Smooth muscle cell (in vitro differentiated cells): ENCODE results near the gene AQP12A. TPM values are rescaled to one million over a fixed set of nuclear protein-coding genes. Genes with fewer than 3 reads are reported as not detected.
"Not testable (repeated sequence)": the region's sequence is repeated elsewhere in the genome, so short reads cannot be mapped to it uniquely, and the experiment has no call there.

ENCODE experiments used
- DNase-seq: peaks from one replicate; lab custom pipeline; 2025; ENCODE audit not compliant: unreplicated experiment; lab: John Stamatoyannopoulos, UW
- H2AFZ ChIP-seq: fragments of 200-600 bp; sonication (generic); 2 replicates; pipeline ENCODE4 v1.6.0; 2016; ENCODE audit warnings: antibody characterized with exemption, low read depth, mild to moderate bottlenecking
- H3F3A ChIP-seq: fragments of 200-600 bp; sonication (generic); 2 replicates; pipeline ENCODE4 v1.6.0; 2017; ENCODE audit warnings: antibody characterized with exemption, low read depth
- H3K27ac ChIP-seq: fragments of 200-600 bp; sonication (generic); 2 replicates; pipeline ENCODE4 v1.5.1; 2016; ENCODE audit warnings: low read depth, mild to moderate bottlenecking
- H3K27me3 ChIP-seq: fragments of 200-600 bp; sonication (generic); 2 replicates; pipeline ENCODE4 v1.6.1; 2016; ENCODE audit warnings: low read depth, mild to moderate bottlenecking
- H3K36me3 ChIP-seq: fragments of 200-600 bp; sonication (generic); 2 replicates; pipeline ENCODE4 v1.5.1; 2016; ENCODE audit warnings: low read depth
- H3K4me1 ChIP-seq: fragments of 200-600 bp; sonication (generic); 2 replicates; pipeline ENCODE4 v1.5.1; 2016; ENCODE audit warnings: low read depth
- H3K4me2 ChIP-seq: fragments of 200-600 bp; sonication (generic); 2 replicates; pipeline ENCODE4 v1.6.0; 2016; ENCODE audit warnings: mild to moderate bottlenecking
- H3K4me3 ChIP-seq: fragments of 200-600 bp; sonication (generic); 2 replicates; pipeline ENCODE4 v1.5.1; 2016; ENCODE audit warnings: mild to moderate bottlenecking
- H3K79me2 ChIP-seq: fragments of 200-600 bp; sonication (generic); 2 replicates; pipeline ENCODE4 v1.6.0; 2016; ENCODE audit warnings: low read depth, mild to moderate bottlenecking
- H3K9ac ChIP-seq: fragments of 200-600 bp; sonication (generic); 2 replicates; pipeline ENCODE4 v1.6.0; 2016; ENCODE audit warnings: low read depth
- H3K9me3 ChIP-seq: fragments of 200-600 bp; sonication (generic); replicated peaks from 2 replicates; pipeline ENCODE4 v1.5.1; 2016; ENCODE audit warnings: low read depth
- H4K20me1 ChIP-seq: fragments of 200-600 bp; sonication (generic); 2 replicates; pipeline ENCODE4 v1.6.0; 2016; ENCODE audit warnings: low read depth
- WGBS: methylation state at CpG from one replicate; pipeline ENCODE4 v1.1.7; 2016; ENCODE audit warnings: low lambda C conversion rate; 5-methylcytosine and 5-hydroxymethylcytosine counted together
- polyA plus RNA-seq: library from polyadenylated mRNA; unstranded; fragments of >200 nt; fragmentation: Nextera tagmentation; extraction: Ambion mirVana; gene quantifications from 2 replicates; pipeline ENCODE4 v1.2.1, GENCODE V29; 2016
- total RNA-seq: library from RNA; depleted of rRNA; stranded (reverse); fragments of >200 nt; gene quantifications from 2 replicates; pipeline ENCODE4 v1.2.3, GENCODE V29; 2014
- TF ChIP-seq, protein P1 (sequence below): fragments of 200-600 bp; sonication (generic); IDR thresholded peaks from 2 replicates; pipeline ENCODE4 v1.5.1; 2017; ENCODE audit warnings: borderline replicate concordance, mild to moderate bottlenecking, antibody characterized with exemption; ENCODE audit not compliant: insufficient read depth, poor library complexity, severe bottlenecking

AQP12A gene
- total and polyA plus RNA-seq, 2 experiments from 2014 or later: not detected

DNA sequence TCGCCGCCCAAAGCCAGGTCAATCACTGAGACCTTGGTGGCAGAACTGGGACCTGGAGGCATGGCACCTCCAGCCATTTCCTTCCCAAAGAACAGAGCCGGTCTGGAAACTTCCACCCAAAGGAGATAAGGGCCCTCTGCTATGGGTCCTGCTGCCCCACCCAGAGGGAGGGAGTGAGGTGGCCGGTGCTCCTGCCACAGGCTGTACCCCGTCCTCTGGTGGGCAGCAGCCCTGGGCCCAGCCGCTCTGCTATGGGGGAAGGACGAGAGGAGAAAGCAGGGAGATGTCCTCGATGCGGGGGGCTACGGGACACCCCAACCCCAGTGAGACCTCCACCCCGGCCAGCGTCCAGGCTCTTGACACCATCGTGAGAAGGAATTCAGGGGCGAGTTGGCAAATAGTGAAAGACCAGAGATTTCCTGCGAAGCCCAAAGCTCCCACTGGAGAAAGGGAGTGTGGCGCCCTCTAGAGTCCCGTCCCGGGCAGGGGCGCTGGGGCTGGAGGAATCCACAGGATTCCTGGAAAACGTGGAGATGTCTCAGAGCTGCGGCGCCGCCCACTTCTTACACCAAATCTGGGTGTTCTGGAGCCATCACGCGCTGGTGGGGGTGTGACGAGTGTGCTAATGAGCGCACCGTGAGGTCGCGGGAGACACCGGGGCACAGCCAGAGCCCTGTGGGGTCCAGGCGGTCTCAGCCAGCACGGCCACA, 7.3 kb downstream of the AQP12A start:
- H3K27me3 ChIP-seq, H2AFZ ChIP-seq, H3K9me3 ChIP-seq, DNase-seq, H3K9ac ChIP-seq, H3F3A ChIP-seq, H3K4me2 ChIP-seq, H3K4me1 ChIP-seq, H3K79me2 ChIP-seq, H3K4me3 ChIP-seq, H3K27ac ChIP-seq, H3K36me3 ChIP-seq, H4K20me1 ChIP-seq: not testable (repeated sequence)
- WGBS: 82% methylated on average over 10 of the region's 33 CpGs

DNA sequence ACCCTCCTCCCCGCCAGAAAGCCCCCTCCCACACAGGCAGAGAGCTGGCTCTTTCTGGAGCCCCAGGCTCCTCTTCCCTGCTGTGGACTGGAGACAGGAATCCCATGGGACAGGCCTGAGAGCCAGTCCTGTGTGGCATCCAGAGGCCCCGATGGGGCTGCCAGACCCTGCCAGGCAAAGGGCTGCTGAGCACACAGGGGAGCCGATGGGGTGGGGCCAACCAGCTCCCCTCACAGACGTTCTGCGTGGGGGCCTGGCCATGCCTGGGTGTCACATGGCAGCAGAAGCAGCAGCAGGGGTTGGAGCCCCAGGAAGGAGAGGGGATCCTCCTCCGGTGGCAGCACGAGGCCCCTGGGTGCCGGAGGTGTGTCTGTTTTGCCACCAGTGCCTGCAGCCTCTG, 8.2 kb downstream of the AQP12A start:
- DNase-seq, H3K27ac ChIP-seq, H3K36me3 ChIP-seq, H3F3A ChIP-seq, H3K9ac ChIP-seq, H4K20me1 ChIP-seq, H3K9me3 ChIP-seq, H3K4me2 ChIP-seq, H2AFZ ChIP-seq, H3K4me1 ChIP-seq, H3K79me2 ChIP-seq, H3K4me3 ChIP-seq, H3K27me3 ChIP-seq: not testable (repeated sequence)
- 66% methylated on average over 8 of the region's 8 CpGs for WGBS

DNA sequence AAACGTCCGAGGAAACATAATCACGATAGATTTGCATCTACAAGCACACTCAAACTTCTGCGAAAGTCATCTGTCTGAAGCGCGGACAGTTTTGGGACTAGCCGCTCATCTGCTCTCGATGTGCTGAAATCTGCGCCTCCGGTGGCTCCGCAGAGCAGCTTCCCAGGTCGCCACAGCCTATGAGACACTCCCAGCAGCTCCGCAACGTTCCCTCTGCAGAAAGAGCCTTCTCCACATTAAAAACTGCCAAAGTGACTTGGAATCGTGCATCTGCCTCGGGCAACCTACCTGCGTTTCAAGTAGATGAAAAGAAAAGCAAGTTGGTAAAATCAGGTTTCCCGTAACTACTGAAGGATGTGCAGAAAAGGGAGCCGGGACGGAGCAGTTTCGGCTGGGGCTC, 8.9 kb downstream of the AQP12A start:
- H2AFZ ChIP-seq, H3K79me2 ChIP-seq: not testable (repeated sequence)

DNA sequence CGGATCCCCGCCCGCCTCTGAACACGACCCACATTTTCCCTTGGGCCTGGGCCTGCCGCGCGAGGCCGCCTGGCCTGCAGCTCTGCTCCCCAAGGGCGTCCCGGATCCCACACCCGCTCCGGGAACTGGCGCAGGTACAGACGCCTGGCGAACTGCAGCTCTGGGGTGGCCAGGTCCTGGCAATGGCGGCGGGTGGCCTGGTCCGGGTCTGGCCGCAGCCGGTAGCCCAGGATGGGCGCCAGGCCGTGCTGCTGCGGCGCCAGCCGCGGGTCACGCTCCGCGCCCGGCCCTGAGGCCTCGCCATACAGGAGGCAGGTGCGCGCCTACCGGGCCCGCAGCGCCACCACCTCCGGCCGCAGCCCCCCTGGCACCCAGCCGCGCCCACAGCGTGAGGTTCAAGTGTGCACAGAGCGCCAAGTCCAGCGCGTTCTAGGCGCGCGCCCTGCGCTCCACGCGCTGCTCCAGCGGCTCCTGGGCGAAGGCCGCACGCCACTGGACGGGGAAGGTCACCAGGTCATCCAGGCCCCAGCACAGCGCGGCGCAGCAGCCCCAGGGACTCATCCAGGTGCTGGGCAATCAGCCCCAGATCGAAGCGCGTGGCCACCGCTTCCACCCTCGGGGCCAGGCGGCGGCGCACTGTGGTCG, 9.5 kb downstream of the AQP12A start:
- TF ChIP-seq, protein P1, sequence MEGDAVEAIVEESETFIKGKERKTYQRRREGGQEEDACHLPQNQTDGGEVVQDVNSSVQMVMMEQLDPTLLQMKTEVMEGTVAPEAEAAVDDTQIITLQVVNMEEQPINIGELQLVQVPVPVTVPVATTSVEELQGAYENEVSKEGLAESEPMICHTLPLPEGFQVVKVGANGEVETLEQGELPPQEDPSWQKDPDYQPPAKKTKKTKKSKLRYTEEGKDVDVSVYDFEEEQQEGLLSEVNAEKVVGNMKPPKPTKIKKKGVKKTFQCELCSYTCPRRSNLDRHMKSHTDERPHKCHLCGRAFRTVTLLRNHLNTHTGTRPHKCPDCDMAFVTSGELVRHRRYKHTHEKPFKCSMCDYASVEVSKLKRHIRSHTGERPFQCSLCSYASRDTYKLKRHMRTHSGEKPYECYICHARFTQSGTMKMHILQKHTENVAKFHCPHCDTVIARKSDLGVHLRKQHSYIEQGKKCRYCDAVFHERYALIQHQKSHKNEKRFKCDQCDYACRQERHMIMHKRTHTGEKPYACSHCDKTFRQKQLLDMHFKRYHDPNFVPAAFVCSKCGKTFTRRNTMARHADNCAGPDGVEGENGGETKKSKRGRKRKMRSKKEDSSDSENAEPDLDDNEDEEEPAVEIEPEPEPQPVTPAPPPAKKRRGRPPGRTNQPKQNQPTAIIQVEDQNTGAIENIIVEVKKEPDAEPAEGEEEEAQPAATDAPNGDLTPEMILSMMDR: no peak
- Histone ChIP-seq H3K27ac (no peak overlapping the region), H3K4me2 (no peak overlapping the region), H3K79me2 (no peaks in the 10 kb centered on the region), H4K20me1 (no peaks in the 10 kb centered on the region), H3K27me3 (peaks cover 8% of the 10 kb centered on the region), H2AFZ (no peak overlapping the region), H3F3A (no peaks in the 10 kb centered on the region), H3K9ac (no peak overlapping the region), H3K4me3 (no peak overlapping the region), H3K36me3 (no peaks in the 10 kb centered on the region), H3K4me1 (no peaks in the 10 kb centered on the region), H3K9me3 (no peaks in the 10 kb centered on the region)
- 94% methylated on average over 36 of the region's 67 CpGs for WGBS
- DNase-seq: no peak

More for the DNA sequence above, 8.9 kb downstream of the AQP12A start:
- not testable (repeated sequence) for H3K9ac ChIP-seq, H3K27me3 ChIP-seq, H3K4me1 ChIP-seq, H3K4me3 ChIP-seq, H3F3A ChIP-seq, H3K4me2 ChIP-seq, H3K36me3 ChIP-seq, DNase-seq, H4K20me1 ChIP-seq, H3K9me3 ChIP-seq, H3K27ac ChIP-seq
- WGBS: 82% methylated on average over 18 of the region's 21 CpGs

DNA sequence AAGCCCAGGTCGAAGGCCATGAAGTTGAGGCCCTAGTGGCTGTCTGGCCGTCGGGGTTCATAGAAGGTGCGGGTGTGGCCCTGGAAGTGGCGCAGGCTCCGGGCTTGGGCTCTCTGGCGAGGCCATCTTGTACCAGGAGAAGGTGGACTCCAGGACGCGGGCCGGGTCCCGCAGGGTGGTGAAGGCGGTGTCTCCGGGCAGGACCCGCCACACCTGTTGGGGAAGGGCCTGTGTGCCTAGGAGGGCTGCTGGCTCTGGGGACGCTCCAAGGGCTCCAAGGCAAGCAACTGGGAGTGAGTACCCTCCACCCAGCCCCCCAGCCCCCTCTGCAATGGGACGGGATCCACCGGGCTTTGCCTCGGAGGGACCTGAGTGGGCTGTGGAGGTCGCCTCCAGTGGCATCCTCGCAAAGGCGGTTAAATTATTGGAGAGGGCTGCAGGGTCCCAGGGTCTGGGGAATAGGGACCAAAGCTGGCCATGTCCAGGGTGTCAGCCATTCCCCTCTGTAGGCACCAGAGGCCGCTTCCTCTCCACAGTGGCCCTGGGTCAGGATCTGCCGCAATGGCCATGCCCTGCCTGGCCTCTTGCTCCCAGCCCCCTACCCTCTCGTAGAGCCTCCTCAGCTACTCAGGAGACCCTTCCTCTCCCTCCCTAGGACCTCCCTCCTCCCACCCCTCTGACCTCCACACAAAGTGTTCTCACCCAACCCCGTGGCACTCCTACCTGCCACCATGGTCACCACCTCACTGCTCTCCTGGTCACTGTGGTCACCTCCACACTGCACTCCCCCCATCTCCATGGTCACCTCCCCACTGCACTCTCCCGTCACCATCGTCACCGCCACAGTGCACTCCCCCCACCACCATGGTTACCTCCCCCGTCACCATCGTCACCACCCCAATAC, 10.3 kb downstream of the AQP12A start:
- no peaks in the 10 kb centered on the region for H3K36me3 ChIP-seq
- no peaks in the 10 kb centered on the region for H3K4me1 ChIP-seq
- H3K9ac ChIP-seq: no peak overlapping the region
- no peaks in the 10 kb centered on the region for H3K9me3 ChIP-seq
- 95% methylated on average over 23 of the region's 30 CpGs for WGBS
- H4K20me1 ChIP-seq: no peaks in the 10 kb centered on the region
- TF ChIP-seq, protein P1: no peak
- no peaks in the 10 kb centered on the region for H3K79me2 ChIP-seq
- H3K27me3 ChIP-seq: peaks cover 8% of the 10 kb centered on the region
- H3K4me3 ChIP-seq: no peak overlapping the region
- H2AFZ ChIP-seq: no peak overlapping the region
- H3K27ac ChIP-seq: no peak overlapping the region
- DNase-seq: no peak
- H3F3A ChIP-seq: no peaks in the 10 kb centered on the region
- H3K4me2 ChIP-seq: no peak overlapping the region
